ENCODE results near the gene SCG5. TPM values are rescaled to one million over a fixed set of nuclear protein-coding genes. Genes with fewer than 3 reads are reported as not detected.

Gene SCG5
- total and polyA plus RNA-seq, 2 donors from 2014 or later = 1.3 to 1.6 TPM

- Histone ChIP-seq H3K36me3 (ENCODE audit: control insufficient read depth in 2 of 3, insufficient read depth in 3 of 3, low read length in 3 of 3) (no peaks in the 10 kb centered on the region), H3K4me3 (ENCODE audit: low read length in 3 of 3) (no peak overlapping the region), H3K27ac (ENCODE audit: low read depth in 2 of 2, low read length in 2 of 2) (no peak overlapping the region), H3K9me3 (ENCODE audit: control insufficient read depth in 2 of 3, insufficient read depth in 1 of 3, low read length in 3 of 3) (no peaks in the 10 kb centered on the region), H3K4me1 (ENCODE audit: control insufficient read depth in 2 of 3, insufficient read depth in 2 of 3, low read depth in 1 of 3, low read length in 3 of 3) (no peaks in the 10 kb centered on the region), H3K9ac (ENCODE audit: low read length in 3 of 3) (no peak overlapping the region), H3K27me3 (ENCODE audit: control insufficient read depth, insufficient read depth, low read length) (no peaks in the 10 kb centered on the region)
- DNase-seq (no peak), FAIRE-seq (no peak)
- intact Hi-C loops (cut with DNase I) = no loop called here
- TF ChIP-seq CTCF (IDR thresholded peaks at IDR 0.05; ENCODE audit: borderline replicate concordance, extremely low read depth, insufficient read depth) = no peak
These were observed 63.9 kb downstream of the SCG5 start for GRCh38 chr15:32705446-32705845.

GRCh38 chr15:32706704-32707103 is 65.2 kb downstream of the SCG5 start:
- no peak for TF ChIP-seq CTCF (IDR thresholded peaks at IDR 0.05; ENCODE audit: borderline replicate concordance, extremely low read depth, insufficient read depth)
- H3K4me3 ChIP-seq (ENCODE audit: low read length in 3 of 3) = no peak overlapping the region
- H3K9me3 ChIP-seq (ENCODE audit: control insufficient read depth in 2 of 3, insufficient read depth in 1 of 3, low read length in 3 of 3) = no peaks in the 10 kb centered on the region
- intact Hi-C loops (cut with DNase I) = no loop called here
- H3K4me1 ChIP-seq (ENCODE audit: control insufficient read depth in 2 of 3, insufficient read depth in 2 of 3, low read depth in 1 of 3, low read length in 3 of 3) = no peaks in the 10 kb centered on the region
- DNase-seq (peak in 1 of 5 donors; percentile 11), FAIRE-seq (no peak)
- no peak overlapping the region for H3K27ac ChIP-seq (ENCODE audit: low read depth in 2 of 2, low read length in 2 of 2)
- no peaks in the 10 kb centered on the region for H3K27me3 ChIP-seq (ENCODE audit: control insufficient read depth, insufficient read depth, low read length)
- no peak overlapping the region for H3K9ac ChIP-seq (ENCODE audit: low read length in 3 of 3)
- no peaks in the 10 kb centered on the region for H3K36me3 ChIP-seq (ENCODE audit: control insufficient read depth in 2 of 3, insufficient read depth in 3 of 3, low read length in 3 of 3)

- no peak overlapping the region for H3K27ac ChIP-seq (ENCODE audit: low read depth in 2 of 2, low read length in 2 of 2)
- no peak overlapping the region for H3K9ac ChIP-seq (ENCODE audit: low read length in 3 of 3)
- no peaks in the 10 kb centered on the region for H3K36me3 ChIP-seq (ENCODE audit: control insufficient read depth in 2 of 3, insufficient read depth in 3 of 3, low read length in 3 of 3)
- TF ChIP-seq CTCF (IDR thresholded peaks at IDR 0.05; ENCODE audit: borderline replicate concordance, extremely low read depth, insufficient read depth) = no peak
- FAIRE-seq (no peak), DNase-seq (no peak)
- intact Hi-C loops (cut with DNase I) = no loop called here
- H3K4me3 ChIP-seq (ENCODE audit: low read length in 3 of 3) = no peak overlapping the region
- no peaks in the 10 kb centered on the region for H3K9me3 ChIP-seq (ENCODE audit: control insufficient read depth in 2 of 3, insufficient read depth in 1 of 3, low read length in 3 of 3)
- H3K4me1 ChIP-seq (ENCODE audit: control insufficient read depth in 2 of 3, insufficient read depth in 2 of 3, low read depth in 1 of 3, low read length in 3 of 3) = no peaks in the 10 kb centered on the region
- H3K27me3 ChIP-seq (ENCODE audit: control insufficient read depth, insufficient read depth, low read length) = no peaks in the 10 kb centered on the region
These were observed 65.9 kb downstream of the SCG5 start for GRCh38 chr15:32707436-32707835.
